T-helper 1 cell (primary cell): ENCODE measurements around the gene DEFB115.
"Not testable (repeated sequence)": the region's sequence is repeated elsewhere in the genome, so short reads cannot be mapped to it uniquely, and the experiment has no call there.

ENCODE experiments used
- DNase-seq, 5 donors: peaks; one replicate each; pipeline ENCODE4 v3.0.0-alpha.2; 2012 to 2020
- total RNA-seq, 4 donors: gene quantifications; one replicate each; lab custom pipeline; 2026; lab: John Stamatoyannopoulos, UW

DEFB115 gene, protein sequence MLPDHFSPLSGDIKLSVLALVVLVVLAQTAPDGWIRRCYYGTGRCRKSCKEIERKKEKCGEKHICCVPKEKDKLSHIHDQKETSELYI
- 0 reads per million in 4 donors for total RNA-seq

DNA sequence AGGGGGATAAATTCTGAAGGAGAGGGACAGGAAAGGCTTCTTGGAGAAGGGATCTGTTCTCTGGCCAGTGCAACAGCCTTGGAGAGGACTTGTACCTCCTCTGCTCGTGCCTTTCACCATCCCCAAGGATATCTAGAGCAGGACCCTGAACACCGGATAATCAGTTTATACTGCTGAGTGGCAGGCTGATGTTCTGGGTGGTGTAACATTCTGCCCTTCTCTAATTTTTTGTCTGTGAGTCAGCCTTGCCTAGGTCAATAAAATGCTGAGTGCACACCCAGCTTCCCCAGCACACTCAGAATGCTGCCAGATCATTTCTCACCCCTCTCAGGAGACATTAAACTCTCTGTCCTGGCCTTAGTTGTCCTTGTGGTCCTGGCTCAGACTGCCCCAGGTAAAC lies at the start of gene DEFB115:
Gene DEFB115, plus strand, starts transcription at position 301 of the 400 bp plus-strand sequence. Its CDS starts 0 bp downstream, at position 301.
- no peak for DNase-seq

DNA sequence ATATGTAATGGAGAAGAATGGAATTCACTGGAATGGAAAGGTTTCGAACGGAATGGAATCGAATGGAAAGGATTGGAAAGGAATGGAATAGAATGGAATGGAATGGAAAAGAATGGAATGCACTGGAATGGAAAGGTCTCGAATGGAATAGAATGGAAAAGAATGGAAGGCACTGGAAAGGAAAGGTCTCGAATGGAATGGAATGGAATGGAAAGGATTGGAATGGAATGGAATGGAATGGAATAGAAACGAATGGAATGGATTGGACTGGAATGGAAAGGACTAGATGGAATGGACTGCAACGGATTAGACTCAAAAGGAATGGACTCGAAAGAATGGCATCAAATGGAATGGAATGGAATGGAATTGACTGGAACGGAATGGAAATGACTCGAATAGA lies 20.5 kb upstream of the DEFB115 start:
- DNase-seq, result no peak

DNA sequence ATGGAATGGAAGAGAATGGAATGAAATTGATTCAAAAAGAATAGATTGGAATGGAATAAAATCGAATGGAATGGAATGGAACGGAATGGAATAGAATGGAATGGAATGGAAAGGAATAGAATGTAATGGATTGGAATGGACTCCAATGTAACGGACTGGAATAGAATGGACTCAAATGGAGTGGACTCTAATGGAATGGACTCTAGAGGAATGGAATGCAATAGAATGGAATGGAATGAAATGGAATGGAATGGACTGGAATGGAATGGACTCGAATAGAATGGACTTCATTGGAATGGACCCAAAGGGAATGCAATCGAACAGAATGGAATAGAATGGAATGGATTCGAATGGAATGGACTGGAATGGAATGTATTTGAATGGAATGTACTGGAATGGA lies 19.7 kb upstream of the DEFB115 start:
- DNase-seq, result no peak

DNA sequence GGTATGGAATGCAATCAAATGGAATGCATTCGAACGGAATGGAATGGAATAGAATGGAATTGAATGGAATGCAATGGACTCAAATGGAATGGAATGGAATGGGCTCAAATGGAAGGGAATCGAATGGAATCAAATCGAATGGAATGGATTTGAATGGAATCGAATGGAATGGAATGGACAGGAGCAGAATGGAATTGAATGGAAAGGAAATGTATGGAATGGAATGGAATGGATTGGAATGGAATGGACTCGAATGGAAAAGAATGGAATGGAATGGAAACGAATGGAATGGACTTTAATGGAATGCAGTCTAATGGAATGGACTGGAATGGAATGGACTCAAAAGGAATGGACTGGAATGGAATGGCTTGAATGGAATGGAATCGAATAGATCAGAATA lies 18.3 kb upstream of the DEFB115 start:
- DNase-seq, result no peak

DNA sequence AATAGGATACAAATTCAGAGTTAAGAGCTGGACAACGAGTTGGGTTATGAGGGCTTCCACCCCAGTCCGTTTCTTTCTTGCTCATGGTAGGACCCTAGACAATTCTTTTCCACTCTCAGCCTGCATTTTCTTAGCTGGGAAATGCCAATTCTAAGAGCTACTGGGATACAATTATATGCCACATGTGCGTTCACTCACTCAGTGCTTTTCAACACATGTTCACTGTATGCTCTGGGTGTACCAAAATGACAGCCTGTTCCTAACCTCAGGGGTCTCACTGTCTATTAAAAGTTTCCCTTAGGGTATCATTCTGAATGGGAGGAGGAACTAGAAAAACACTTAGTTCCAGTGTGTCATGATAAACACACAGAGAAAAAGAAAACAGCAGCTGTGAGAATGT lies 505 bp upstream of the DEFB115 start:
- DNase-seq, result no peak

DNA sequence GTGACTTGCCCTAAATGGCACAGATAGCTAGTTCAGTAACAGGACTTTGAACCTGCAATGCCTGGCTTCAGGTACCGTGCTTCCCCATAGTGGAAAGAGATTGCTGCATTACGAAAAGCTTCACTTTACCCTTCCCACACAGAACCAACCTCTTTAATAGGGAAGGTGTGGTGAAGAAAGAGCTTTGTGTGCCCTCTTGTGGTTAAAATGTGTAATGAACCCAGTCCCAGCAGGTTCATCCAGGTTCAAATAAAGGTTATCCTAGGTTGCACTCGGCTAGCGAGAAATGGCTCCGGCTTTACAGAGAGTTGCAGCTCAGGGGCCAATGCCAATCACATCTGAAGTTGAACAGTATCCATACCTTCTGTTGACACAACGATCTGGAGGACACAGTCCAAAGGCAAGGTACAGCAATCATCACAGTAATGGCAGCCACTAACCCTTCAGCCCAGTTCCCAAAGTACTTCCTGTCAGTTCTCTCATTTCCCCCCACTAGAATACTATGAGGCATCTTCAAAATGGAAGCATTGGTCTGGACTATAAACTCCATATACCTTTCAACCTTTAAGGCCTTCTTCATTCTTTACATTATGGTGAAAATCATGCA lies 3.0 kb downstream of the DEFB115 start:
- DNase-seq, result no peak

DNA sequence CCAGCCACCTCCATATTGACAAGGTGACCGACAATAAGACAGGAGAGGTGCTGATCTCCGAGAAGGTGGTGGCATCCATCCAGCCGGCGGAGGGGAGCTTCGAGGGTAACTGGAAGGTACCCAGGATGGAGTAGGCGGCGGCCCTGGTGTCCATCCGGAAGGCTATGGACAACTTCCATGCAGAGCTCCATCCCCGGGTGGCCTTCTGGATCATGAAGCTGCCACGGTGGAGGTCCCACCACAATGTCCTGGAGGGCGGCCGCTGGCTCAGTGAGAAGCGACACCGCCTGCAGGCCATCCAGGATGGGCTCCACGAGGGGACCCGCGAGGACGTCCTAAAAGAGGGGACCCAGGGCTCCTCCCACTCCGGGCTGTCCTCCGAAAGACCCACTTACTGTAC lies 17.0 kb downstream of the DEFB115 start:
- no peak for DNase-seq

DNA sequence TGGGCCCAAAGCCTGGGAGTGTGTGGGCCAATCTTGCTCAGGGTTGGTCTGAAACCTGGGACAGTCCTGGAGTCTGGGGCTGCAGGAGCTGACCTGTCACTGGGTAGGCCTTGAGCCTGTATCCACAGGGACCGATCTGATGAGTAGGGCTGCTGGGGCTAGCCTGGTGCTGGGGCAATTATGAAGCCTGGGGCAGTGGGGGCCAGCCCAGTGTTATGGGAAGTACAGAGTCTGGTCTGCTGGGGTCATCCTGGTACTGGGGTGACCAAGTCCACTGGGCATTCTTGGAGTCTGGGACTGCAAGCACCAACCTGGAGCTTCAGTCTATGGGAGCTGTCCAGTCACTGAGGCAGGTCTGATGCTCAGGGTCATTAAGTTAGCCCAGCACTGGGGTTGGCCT lies 20.7 kb downstream of the DEFB115 start:
- no peak for DNase-seq

DNA sequence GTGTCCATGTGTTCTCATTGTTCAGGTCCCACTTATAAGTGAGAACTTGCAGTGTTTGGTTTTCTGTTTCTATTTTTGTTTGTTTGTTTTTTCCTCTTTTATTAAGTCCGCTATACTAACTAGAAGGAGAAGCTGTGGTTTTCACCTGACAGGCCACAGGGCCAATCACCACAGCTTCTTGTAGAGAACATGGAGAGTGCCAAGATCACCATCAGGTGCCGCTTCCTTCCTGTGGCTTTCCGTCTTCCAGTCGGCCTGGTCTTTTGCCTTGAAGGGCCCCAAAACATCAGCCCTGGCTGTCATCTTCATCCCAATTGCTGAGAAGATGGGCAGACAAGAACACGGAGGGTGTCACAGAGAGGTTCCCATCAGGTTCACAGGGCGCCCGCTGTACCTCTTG lies 27.5 kb downstream of the DEFB115 start:
- DNase-seq, result not testable (repeated sequence)

DNA sequence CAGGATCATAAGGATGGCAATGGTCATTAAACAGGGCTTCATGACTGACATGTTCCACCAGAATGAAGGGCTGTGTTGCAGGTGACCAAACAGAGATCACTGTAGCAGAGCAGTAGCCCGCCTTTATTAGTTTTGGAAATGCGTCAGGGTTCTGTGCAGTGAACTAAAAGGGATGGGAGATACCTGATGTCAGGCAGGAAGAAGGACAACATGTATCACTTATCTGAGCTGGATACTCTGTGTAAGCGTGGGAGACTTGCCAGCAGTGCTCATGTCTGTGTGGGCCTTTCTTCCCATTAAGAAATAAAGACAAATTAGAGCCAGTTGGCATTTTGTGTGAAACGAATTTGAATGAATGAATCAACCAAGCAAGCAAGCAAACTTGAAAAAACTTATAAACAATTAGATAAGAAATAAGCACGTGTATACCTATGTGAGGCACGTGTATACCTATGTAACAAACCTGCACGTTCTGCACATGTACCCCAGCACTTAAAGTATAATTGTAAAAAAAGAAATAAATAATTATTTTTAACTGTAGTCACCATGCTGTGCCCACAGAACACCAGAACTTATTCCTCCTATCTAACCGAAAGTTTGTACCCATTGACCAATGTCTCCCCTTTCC lies 51.2 kb downstream of the DEFB115 start, which contains the start of gene DEFB116:
Gene DEFB116, minus strand, starts transcription at position 51 of the 628 bp plus-strand sequence. Its CDS starts 0 bp downstream, at position 51.
- DNase-seq, result no peak
